ENCODE measurements around the gene USH1C.

USH1C gene

DNA sequence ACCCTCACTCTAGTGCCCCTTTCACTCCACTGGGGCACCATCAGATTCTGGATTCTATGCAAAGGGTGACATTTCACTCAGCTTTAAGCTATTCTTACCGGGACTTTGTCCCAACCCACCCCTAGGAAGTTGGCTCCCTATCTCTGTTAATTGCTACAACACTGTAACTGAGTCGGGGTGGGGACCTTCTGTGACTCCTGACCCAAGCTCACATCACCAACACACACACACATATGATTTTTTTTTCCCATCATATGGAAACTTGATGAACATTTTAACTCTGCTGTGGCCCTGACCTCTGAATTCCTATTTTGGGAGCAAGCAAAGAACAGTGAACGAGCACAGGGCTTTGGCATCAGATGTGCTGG, 16.6 kb downstream of the USH1C start:
- H3K4me3 ChIP-seq (ENCODE audit: low read depth, low read length) = no peak overlapping the region
- TF ChIP-seq, protein P1, sequence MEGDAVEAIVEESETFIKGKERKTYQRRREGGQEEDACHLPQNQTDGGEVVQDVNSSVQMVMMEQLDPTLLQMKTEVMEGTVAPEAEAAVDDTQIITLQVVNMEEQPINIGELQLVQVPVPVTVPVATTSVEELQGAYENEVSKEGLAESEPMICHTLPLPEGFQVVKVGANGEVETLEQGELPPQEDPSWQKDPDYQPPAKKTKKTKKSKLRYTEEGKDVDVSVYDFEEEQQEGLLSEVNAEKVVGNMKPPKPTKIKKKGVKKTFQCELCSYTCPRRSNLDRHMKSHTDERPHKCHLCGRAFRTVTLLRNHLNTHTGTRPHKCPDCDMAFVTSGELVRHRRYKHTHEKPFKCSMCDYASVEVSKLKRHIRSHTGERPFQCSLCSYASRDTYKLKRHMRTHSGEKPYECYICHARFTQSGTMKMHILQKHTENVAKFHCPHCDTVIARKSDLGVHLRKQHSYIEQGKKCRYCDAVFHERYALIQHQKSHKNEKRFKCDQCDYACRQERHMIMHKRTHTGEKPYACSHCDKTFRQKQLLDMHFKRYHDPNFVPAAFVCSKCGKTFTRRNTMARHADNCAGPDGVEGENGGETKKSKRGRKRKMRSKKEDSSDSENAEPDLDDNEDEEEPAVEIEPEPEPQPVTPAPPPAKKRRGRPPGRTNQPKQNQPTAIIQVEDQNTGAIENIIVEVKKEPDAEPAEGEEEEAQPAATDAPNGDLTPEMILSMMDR (IDR thresholded peaks at IDR 0.05; ENCODE audit: borderline replicate concordance, insufficient read depth, low read depth, low read length) = no peak

DNA sequence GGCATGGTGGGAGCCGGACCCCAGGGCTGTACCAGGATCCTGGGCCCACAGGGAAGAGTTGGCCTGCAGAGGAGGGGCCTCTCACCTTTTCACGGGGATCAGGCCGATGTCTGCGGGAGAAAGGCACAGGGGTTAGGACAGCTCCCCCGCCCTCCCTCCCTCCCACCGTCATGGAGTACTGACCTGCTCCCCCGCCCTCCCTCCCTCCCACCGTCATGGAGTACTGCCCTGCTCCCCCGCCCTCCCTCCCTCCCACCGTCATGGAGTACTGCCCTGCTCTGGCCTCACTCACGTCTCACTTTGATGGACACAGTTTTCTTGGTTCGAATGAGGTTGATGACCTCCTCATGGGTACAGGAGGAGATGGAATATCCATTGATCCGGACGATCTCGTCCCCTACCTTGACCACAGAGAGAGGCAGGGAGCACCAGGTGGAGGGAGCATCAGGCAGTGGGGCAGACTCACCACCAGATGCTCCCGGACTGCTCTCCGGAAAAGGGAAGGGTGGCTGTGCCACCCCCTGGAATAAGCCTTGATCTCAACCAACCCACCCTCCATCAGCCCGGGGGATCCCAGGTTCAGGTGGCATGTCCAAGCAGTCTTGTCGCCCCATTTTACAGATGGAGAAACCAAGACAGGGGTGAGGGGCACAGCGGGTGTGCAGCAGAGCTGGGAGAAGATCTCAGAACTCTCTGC, 17.1 kb downstream of the USH1C start:
- no peak overlapping the region for H3K4me3 ChIP-seq (ENCODE audit: low read depth, low read length)
- TF ChIP-seq, protein P1 (IDR thresholded peaks at IDR 0.05; ENCODE audit: borderline replicate concordance, insufficient read depth, low read depth, low read length) = no peak

DNA sequence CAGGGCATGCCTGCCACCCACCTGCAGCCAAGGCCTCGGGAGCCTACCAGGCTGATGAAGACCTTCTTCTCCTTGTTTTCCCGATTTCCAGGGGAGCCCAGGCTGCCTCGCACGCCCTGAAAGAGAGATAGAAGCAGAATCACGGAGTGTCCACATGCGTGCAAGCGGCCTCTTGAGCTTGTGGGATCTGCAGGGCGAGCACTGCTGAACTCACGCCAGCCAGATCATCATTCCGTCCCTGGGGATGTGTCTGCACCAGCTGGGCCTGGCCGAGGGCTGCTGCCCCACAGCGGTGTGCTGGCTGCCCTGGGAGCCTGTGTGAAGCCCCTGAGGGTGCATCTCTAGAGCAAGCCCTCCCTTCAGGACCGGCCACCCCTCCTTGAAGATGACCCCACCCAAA, 17.9 kb downstream of the USH1C start:
- TF ChIP-seq, protein P1 (IDR thresholded peaks at IDR 0.05; ENCODE audit: borderline replicate concordance, insufficient read depth, low read depth, low read length) = no peak
- H3K4me3 ChIP-seq (ENCODE audit: low read depth, low read length) = no peak overlapping the region

DNA sequence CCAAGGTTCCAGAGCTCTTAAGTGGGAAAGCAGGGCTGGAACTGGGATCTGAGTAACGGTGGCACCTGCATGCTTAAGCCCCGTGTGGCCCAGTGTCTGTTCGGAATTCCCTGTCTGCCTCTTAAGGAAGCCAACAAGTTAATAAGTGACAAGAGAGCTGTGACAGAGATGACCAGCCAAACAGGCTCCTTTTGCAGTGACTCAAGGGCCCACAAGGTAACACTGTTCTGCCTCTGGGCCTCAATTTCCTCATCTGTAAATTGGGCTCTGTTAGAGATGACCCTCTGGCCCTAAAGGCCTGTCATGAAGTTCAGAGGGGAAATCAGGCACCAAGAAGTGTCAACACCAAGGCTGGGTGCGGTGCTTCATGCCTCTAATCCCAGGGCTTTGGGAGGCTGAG, 18.6 kb downstream of the USH1C start:
- TF ChIP-seq, protein P1 (IDR thresholded peaks at IDR 0.05; ENCODE audit: borderline replicate concordance, insufficient read depth, low read depth, low read length) = no peak

DNA sequence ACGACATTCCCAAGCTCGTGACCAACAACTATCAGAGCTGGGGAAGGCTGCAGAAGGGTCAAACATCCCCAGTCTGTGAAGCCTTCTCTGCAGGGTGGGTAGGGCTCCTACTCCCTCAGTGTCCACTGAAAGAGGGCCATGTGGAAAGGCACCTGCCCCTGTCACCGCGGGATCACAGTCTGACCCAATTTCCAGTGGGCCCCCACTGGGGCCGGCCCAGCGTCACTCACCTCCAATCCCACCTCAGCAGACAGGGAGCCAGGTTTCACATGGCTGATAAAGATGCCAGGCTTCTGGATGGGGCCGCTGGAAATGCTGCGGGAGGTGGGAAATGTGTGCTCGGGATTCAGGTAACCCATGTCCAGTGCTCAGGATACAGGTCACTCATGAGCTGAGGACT, 20.0 kb downstream of the USH1C start:
- H3K4me3 ChIP-seq (ENCODE audit: low read depth, low read length) = no peak overlapping the region
- TF ChIP-seq, protein P1 (IDR thresholded peaks at IDR 0.05; ENCODE audit: borderline replicate concordance, insufficient read depth, low read depth, low read length) = no peak

More for the DNA sequence above, 18.6 kb downstream of the USH1C start:
- no peak overlapping the region for H3K4me3 ChIP-seq (ENCODE audit: low read depth, low read length)

DNA sequence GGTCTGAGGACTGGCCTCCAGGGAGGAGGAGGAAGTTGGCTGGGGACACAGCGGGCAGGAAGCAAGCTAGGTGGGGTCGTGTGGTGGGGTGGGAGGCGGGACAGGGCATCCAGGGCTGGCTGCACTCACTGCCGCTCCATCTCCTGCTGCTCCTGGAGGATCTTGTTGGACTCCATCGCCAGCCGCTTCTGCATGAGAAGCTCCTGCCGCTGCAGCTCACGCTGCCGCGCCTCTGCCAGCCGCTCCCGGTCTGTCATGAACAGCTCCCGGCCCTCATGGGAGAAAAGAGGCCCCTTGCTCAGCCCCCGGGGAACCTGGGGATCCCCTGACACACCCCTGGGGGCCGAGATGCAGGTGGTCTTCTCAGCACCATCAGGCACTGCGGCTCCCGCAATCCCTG, 21.6 kb downstream of the USH1C start:
- no peak overlapping the region for H3K4me3 ChIP-seq (ENCODE audit: low read depth, low read length)
- TF ChIP-seq, protein P1 (IDR thresholded peaks at IDR 0.05; ENCODE audit: borderline replicate concordance, insufficient read depth, low read depth, low read length) = no peak

DNA sequence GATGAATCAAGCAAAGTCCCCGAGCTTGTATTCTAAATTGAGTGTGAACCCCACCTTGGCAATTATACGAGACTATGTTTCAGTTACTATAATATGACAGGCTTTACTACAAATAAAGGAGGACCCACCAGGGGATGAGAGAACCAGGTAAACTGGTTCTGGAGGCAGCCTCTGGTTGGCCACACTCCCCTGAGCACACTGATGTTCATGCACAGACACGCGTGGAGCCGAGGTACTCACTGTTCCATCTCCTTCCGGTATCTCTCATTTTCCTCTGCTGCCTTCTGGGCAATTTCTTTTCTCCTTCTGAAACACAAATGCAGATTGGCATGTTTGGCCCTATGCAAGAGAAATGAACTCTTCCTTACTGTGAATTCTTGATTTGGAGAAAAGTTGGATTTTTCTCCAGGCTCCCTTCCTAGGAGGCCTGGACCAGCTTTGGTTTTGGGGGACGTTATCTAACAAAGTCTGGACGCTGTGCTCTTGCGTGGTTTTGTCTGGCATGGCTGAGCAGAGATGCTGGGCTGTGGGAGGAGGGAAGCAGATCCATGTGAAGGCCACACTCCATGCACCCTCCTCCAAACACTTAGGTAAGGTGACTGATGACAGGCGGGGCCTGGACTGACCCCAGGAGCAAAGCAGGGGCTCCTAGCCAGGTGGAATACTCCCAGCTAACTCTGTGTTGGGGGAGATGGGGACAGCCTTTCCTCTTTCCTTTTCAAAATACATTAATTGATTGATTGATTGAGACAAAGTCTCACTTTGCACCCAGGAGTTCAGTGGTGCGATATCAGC, 22.9 kb downstream of the USH1C start:
- TF ChIP-seq, protein P1 (IDR thresholded peaks at IDR 0.05; ENCODE audit: borderline replicate concordance, insufficient read depth, low read depth, low read length) = no peak
- no peak overlapping the region for H3K4me3 ChIP-seq (ENCODE audit: low read depth, low read length)

Data from GM12875 (cell line).